AG08395 (cell line): Measurements from ENCODE around the gene TSPAN16.
"Not testable (repeated sequence)": the region's sequence is repeated elsewhere in the genome, so short reads cannot be mapped to it uniquely, and the experiment has no call there.

ENCODE experiments used
- DNase-seq: peaks from one replicate; pipeline ENCODE4 v3.0.0; 2012; ENCODE audit warnings: mixed read lengths, low spot score

Gene TSPAN16

GRCh38 chr19:11320278-11320995, 24.5 kb downstream of the TSPAN16 start:
- DNase-seq = not testable (repeated sequence)

- no peak for DNase-seq
Observed at GRCh38 chr19:11321191-11322126, 25.5 kb downstream of the TSPAN16 start.

DNA sequence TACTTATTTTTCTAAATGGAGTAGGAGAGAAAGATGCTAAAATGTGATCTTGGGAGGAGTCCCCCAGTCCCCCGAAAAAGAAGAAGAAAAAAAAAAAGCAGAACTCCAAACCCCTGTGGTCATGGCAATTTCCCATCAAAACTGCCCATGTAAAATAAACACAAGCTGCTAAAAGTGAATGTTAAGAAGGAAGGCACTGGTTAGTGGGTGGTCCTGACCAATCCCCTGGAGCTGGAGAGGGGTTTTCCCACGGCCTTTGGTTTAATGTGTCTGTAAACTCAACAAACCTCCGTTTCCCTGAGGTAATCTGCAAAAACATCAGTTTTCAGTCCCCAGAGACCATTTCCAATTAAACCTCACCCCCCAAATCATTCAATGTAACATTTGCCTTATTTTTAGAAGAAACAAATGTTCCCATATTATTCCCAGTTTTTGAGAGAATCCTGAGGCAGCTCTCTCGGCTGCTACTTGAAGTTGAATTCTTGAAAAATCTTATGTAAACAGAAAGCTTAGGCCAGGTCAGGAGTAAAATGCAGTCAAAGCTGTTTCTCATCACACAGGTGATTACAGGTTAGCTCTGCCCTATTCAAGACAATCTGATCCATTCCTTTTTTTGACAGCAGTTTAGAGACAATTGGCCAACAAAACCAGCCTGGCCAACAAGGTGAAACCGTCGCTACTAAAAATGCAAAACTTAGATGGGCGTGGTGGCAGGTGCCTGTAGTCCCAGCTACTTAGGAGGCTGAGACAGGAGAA, 26.5 kb downstream of the TSPAN16 start:
- no peak for DNase-seq

DNA sequence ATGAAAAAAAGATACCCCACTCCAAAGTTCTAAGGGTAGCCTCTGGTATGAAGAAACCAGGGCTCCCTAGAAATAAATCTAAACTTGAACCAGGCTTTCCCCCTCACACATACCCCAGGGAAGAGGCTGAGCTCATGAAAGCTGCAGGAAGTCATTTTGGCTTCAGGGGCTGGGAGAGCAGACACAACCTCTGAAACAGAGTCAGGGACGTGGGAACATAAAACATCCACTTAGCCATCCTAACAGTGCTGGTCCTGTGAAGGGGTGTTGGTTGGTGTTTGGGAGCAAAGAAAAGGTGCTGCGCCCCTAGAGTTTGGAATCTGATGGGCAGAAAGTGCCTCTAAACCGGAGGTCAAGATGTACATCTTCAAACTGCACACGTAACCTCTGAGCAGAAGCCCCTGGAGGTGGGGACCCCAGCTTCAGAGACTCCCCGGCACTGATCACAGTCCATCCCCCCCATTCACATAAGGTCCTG, 27.7 kb downstream of the TSPAN16 start:
- no peak for DNase-seq

- DNase-seq = peak; percentile 94
Observed at GRCh38 chr19:11324079-11324661, 28.2 kb downstream of the TSPAN16 start.

GRCh38 chr19:11324748-11325389, 28.9 kb downstream of the TSPAN16 start:
- no peak for DNase-seq

GRCh38 chr19:11325544-11325943, 29.6 kb downstream of the TSPAN16 start:
- no peak for DNase-seq

DNA sequence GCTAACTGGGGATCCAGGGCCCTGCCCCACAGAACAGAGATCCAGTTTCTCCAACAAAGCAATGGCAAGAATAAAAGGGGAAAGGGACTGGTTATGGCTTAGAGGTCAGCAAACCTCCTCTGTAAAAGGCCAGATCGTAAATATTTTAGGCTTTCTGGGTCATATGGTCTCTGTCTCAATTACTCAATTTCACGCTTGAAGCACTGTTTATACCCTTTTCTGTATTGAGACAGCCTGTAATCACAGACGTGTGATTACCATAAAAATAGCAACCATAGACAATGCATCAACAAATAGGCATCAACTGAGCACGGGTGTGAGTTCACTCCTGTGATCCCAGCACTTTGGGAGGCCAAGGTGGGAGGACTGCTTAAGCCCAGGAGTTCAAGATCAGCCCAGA, 34.2 kb downstream of the TSPAN16 start:
- DNase-seq = no peak

- no peak for DNase-seq
Observed at GRCh38 chr19:11331502-11331901, 35.5 kb downstream of the TSPAN16 start.

DNA sequence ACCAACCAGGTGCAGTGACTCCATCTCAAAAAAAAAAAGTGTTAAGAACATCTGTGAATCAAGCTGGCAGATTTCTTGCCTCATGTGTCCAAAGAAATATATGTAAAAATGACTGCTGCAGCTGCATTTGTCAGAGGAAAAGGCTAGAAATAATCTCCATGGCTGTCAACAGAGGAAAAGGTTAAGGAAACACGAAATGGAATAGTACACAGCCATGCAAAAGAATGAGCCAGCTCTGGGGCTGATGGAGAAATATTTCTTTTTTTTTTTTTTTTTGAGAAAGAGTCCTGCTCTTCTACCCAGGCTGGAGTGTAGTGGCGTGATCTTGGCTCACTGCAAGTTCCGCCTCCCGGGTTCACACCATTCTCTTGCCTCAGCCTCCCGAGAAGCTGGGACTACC, 36.9 kb downstream of the TSPAN16 start:
- no peak for DNase-seq

- not testable (repeated sequence) for DNase-seq
Observed at GRCh38 chr19:11333838-11334237, 37.9 kb downstream of the TSPAN16 start.

DNA sequence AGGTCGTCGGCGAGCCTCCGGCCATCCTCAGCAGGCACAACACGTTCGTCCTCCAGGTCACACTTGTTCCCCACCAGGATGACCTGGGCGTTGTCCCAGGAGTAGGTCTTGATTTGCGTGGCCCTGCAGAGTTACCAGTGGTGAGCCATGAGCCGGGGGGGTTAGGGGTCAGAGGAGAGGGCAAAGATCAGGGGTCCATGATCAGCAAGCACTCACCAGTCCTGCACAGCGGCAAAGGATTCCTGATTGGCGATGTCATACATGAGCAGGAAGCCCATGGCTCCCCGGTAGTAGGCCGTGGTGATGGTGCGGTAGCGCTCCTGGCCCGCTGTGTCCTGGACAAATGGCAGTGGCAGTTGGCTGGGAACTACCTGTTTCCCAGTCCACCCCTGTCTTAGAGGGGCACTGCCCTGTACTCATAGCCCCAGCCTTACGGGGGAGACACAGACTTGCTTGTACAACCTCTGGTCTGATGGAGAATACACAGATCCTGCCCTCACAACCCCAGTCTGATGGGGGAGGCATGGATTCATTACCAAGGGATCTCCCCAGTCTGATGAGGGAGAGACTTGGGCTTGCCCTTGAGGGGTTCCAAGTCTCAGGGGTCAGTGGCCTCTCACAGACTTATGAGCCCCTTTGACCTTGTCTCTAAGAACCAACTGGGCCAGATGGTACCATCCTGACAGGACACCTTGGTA, 39.6 kb downstream of the TSPAN16 start:
- no peak for DNase-seq

DNA sequence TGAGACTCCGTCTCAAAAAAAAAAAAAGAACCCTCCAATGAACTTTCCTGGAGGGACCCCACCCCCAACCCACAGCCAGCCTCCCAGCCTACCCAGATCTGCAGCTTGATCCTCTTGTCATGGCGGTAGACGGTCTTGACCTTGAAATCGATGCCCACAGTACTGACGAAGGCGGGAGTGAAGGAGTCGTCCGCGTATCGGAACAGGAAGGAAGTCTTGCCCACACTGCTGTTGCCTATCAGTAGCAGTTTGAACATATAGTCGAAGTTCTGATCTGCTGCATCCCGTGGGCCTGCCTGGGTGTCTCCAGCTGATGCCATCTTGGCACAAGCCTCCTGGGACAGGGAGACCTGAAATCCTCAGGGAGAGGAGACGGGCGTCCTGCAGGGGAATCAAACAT, 41.1 kb downstream of the TSPAN16 start:
- DNase-seq = no peak

DNA sequence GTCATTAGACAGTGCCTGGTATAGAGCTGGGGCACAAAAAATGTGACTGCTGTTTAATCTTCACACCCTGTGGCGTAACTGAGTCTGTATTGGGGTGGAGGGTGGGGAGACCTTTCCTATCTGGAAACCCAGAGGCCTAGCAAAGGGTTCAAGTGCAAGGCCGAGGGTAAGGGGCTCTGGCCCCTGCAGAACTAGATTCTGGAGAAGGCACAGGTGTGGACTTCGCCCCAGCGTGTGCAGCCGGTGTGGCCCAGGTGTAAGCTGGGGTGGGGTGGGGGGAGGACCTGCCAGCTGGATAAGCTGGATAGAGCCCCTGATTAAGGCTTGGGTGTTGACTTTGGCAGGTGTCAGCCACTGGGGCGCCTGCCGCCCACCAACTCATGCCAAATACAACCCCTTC, 42.2 kb downstream of the TSPAN16 start:
- no peak for DNase-seq

DNA sequence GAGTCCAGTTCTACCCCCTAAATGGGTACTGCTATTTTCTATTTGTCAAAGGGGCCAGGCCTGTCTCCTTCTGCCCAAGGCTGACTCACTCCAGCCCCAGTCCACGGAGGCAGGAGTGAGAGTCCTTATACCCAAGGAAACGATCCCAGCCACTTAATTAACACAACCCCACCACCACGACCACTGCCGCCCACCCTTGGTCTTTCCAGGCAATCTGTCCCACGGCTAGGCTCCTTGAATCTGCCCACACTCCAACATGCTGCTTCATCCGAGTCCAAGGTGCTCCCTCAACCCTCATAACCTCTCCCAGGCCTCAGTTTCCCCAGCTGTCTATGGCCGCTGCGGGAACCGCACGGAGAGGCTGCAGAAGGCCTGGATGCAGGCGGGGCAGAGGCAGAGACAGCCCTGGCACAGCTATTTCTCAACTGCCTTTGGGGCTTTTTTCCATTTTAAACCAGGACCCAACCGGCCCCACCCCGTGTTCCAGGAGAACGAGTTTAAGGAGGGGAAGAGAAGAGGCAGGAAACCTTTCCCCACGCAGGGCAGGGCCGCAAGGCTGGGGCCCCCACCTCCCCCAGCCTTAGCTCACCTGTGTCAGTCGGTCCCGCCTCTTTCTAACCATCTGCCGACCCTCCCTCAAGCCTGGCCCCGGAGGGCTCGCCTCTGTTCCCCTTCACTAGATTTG, 42.8 kb downstream of the TSPAN16 start:
- no peak for DNase-seq

GRCh38 chr19:11339254-11340098, 43.5 kb downstream of the TSPAN16 start, which contains the start of gene RAB3D:
Gene RAB3D (minus strand): TSS chr19:11339657. CDS start chr19:11337399, 2,258 bp downstream.
- DNase-seq = peak; percentile 97

- DNase-seq = not testable (repeated sequence)
Observed at GRCh38 chr19:11340099-11340467, 44.1 kb downstream of the TSPAN16 start.

DNA sequence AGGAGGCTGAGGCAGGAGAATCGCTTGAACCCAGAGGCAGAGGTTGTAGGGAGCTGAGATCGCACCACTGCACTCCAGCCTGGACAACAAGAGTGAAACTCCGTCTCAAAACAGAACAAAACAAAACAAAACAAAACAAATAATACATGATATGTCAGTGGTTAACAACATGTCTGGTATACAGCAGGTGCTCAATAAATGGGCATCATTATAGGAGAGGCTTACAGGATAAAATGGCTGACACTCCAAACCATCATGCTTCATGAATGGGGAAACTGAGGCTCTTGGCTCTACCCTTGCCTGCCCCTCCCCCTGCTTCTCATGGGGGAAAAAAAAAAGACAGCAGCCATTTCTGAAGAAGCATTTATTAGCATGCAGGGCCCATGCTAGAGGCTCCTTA, 46.5 kb downstream of the TSPAN16 start:
- DNase-seq = no peak

- DNase-seq = no peak
Observed at GRCh38 chr19:11345122-11345803, 49.3 kb downstream of the TSPAN16 start.
